Measurements from ENCODE around the gene NNMT.

The NNMT gene

GRCh38 chr11:114282488-114282887, 13.7 kb upstream of the NNMT start:
- Histone ChIP-seq H4K20me1 (ENCODE audit: insufficient read depth, low read length) (no peaks in the 10 kb centered on the region), H3K27ac (ENCODE audit: low read depth, low read length, poor library complexity, severe bottlenecking) (no peak overlapping the region), H3K4me3 (ENCODE audit: low read depth, low read length, poor library complexity, severe bottlenecking) (no peak overlapping the region), H3K9me3 (ENCODE audit: low read length) (no peaks in the 10 kb centered on the region), H3K36me3 (ENCODE audit: insufficient read depth, low read length) (no peaks in the 10 kb centered on the region), H3K9ac (ENCODE audit: low read length) (no peak overlapping the region), H2AFZ (ENCODE audit: low read length) (no peak overlapping the region), H3K79me2 (ENCODE audit: insufficient read depth, low read length) (no peaks in the 10 kb centered on the region), H3K4me1 (ENCODE audit: insufficient read depth, low read length, severe bottlenecking) (no peaks in the 10 kb centered on the region), H3K4me2 (ENCODE audit: low read length) (no peak overlapping the region), H3K9me2 (ENCODE audit: low read depth, low read length) (no peaks in the 10 kb centered on the region), H3K27me3 (ENCODE audit: insufficient read depth, low read length) (no peaks in the 10 kb centered on the region), H3F3A (ENCODE audit: insufficient read depth, low read length) (no peaks in the 10 kb centered on the region)
- TF ChIP-seq, protein P1, sequence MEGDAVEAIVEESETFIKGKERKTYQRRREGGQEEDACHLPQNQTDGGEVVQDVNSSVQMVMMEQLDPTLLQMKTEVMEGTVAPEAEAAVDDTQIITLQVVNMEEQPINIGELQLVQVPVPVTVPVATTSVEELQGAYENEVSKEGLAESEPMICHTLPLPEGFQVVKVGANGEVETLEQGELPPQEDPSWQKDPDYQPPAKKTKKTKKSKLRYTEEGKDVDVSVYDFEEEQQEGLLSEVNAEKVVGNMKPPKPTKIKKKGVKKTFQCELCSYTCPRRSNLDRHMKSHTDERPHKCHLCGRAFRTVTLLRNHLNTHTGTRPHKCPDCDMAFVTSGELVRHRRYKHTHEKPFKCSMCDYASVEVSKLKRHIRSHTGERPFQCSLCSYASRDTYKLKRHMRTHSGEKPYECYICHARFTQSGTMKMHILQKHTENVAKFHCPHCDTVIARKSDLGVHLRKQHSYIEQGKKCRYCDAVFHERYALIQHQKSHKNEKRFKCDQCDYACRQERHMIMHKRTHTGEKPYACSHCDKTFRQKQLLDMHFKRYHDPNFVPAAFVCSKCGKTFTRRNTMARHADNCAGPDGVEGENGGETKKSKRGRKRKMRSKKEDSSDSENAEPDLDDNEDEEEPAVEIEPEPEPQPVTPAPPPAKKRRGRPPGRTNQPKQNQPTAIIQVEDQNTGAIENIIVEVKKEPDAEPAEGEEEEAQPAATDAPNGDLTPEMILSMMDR (IDR thresholded peaks at IDR 0.05; ENCODE audit: low read length) = no peak
- no peak for TF ChIP-seq EZH2 (IDR thresholded peaks at IDR 0.05; ENCODE audit: borderline replicate concordance, low read length)

GRCh38 chr11:114283422-114283821, 12.8 kb upstream of the NNMT start:
- H3K36me3 ChIP-seq (ENCODE audit: insufficient read depth, low read length) = no peaks in the 10 kb centered on the region
- H3K4me2 ChIP-seq (ENCODE audit: low read length) = no peak overlapping the region
- H3K9me2 ChIP-seq (ENCODE audit: low read depth, low read length) = no peaks in the 10 kb centered on the region
- H3K79me2 ChIP-seq (ENCODE audit: insufficient read depth, low read length) = no peaks in the 10 kb centered on the region
- TF ChIP-seq, protein P1 (IDR thresholded peaks at IDR 0.05; ENCODE audit: low read length) = no peak
- TF ChIP-seq EZH2 (IDR thresholded peaks at IDR 0.05; ENCODE audit: borderline replicate concordance, low read length) = no peak
- no peak overlapping the region for H3K9ac ChIP-seq (ENCODE audit: low read length)
- no peaks in the 10 kb centered on the region for H3K27me3 ChIP-seq (ENCODE audit: insufficient read depth, low read length)
- H2AFZ ChIP-seq (ENCODE audit: low read length) = no peak overlapping the region
- H3K9me3 ChIP-seq (ENCODE audit: low read length) = no peaks in the 10 kb centered on the region
- no peaks in the 10 kb centered on the region for H4K20me1 ChIP-seq (ENCODE audit: insufficient read depth, low read length)
- H3K4me1 ChIP-seq (ENCODE audit: insufficient read depth, low read length, severe bottlenecking) = no peaks in the 10 kb centered on the region
- no peaks in the 10 kb centered on the region for H3F3A ChIP-seq (ENCODE audit: insufficient read depth, low read length)
- H3K27ac ChIP-seq (ENCODE audit: low read depth, low read length, poor library complexity, severe bottlenecking) = no peak overlapping the region
- H3K4me3 ChIP-seq (ENCODE audit: low read depth, low read length, poor library complexity, severe bottlenecking) = no peak overlapping the region

GRCh38 chr11:114284021-114284420, 12.2 kb upstream of the NNMT start:
- H3K79me2 ChIP-seq (ENCODE audit: insufficient read depth, low read length) = no peaks in the 10 kb centered on the region
- H2AFZ ChIP-seq (ENCODE audit: low read length) = no peak overlapping the region
- no peaks in the 10 kb centered on the region for H3K27me3 ChIP-seq (ENCODE audit: insufficient read depth, low read length)
- no peaks in the 10 kb centered on the region for H3F3A ChIP-seq (ENCODE audit: insufficient read depth, low read length)
- H3K4me2 ChIP-seq (ENCODE audit: low read length) = no peak overlapping the region
- no peaks in the 10 kb centered on the region for H3K9me2 ChIP-seq (ENCODE audit: low read depth, low read length)
- H3K36me3 ChIP-seq (ENCODE audit: insufficient read depth, low read length) = no peaks in the 10 kb centered on the region
- no peak overlapping the region for H3K27ac ChIP-seq (ENCODE audit: low read depth, low read length, poor library complexity, severe bottlenecking)
- no peaks in the 10 kb centered on the region for H3K4me1 ChIP-seq (ENCODE audit: insufficient read depth, low read length, severe bottlenecking)
- no peak for TF ChIP-seq EZH2 (IDR thresholded peaks at IDR 0.05; ENCODE audit: borderline replicate concordance, low read length)
- TF ChIP-seq, protein P1 (IDR thresholded peaks at IDR 0.05; ENCODE audit: low read length) = no peak
- H4K20me1 ChIP-seq (ENCODE audit: insufficient read depth, low read length) = no peaks in the 10 kb centered on the region
- H3K4me3 ChIP-seq (ENCODE audit: low read depth, low read length, poor library complexity, severe bottlenecking) = no peak overlapping the region
- H3K9me3 ChIP-seq (ENCODE audit: low read length) = no peaks in the 10 kb centered on the region
- no peak overlapping the region for H3K9ac ChIP-seq (ENCODE audit: low read length)
